Bronchial epithelial cell (primary cell): ENCODE data around the gene NOS1AP. TPM values are rescaled to one million over a fixed set of nuclear protein-coding genes. Genes with fewer than 3 reads are reported as not detected.

Source experiments
- DNase-seq: peaks from one replicate; pipeline ENCODE4 v3.0.0-alpha.2; 2010; ENCODE audit warnings: low read depth
- FAIRE-seq: peaks from 2 replicates; lab custom pipeline; 2011; peaks lifted over from hg19 to GRCh38; lab: Jason Lieb, UNC
- H3K27me3 ChIP-seq: 2 replicates; pipeline ENCODE4 v1.5.1; 2011; ENCODE audit warnings: low read length; ENCODE audit not compliant: control insufficient read depth, insufficient read depth
- H3K36me3 ChIP-seq: 2 replicates; pipeline ENCODE4 v1.5.1; 2011; ENCODE audit warnings: low read length; ENCODE audit not compliant: control insufficient read depth, insufficient read depth
- H3K4me3 ChIP-seq: 2 replicates; pipeline ENCODE4 v1.5.1; 2011; ENCODE audit warnings: mild to moderate bottlenecking, low read depth, low read length, control low read depth
- total RNA-seq: library from RNA; depleted of rRNA; stranded (reverse); fragments of >200 nt; gene quantifications from 2 replicates; pipeline ENCODE4 v1.2.1, GENCODE V29; 2014
- TF ChIP-seq, protein P1 (sequence below): IDR thresholded peaks from 2 replicates; pipeline ENCODE4 v1.5.1; 2011; ENCODE audit warnings: mild to moderate bottlenecking, moderate library complexity, low read length, control low read depth, inconsistent platforms; ENCODE audit not compliant: insufficient read depth, severe bottlenecking

The NOS1AP gene
- total RNA-seq, 1 donor from 2014 or later: 1.3 TPM

DNA sequence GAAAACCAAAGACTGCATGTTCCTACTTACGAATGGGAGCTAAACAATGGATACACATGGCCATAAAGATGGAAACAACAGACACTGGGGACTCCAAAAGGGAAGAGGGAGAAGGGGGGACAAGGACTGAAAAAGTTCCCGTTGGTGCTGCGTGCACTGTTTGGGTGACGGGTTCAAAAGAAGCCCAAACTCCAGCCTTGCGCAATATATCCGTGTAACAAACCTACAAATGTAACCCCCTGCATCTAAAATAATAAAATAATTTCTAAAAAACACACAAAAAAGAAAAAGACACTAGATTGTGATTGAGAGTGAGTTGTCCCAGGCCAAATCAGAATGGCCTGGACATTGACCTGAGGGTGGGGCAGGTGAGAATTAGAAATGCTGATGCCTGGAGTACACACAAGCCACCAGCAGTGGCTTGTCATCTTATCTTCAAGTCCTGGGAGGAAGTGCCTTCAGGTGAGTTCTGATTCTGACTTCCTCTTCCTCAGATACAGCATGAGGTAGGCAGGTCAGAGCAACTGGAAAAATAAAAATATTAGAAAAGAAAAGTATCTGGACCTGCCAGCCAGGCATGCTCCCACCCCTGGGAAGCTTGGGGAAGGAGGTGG is 252.4 kb downstream of the NOS1AP start:
- TF ChIP-seq, protein P1, sequence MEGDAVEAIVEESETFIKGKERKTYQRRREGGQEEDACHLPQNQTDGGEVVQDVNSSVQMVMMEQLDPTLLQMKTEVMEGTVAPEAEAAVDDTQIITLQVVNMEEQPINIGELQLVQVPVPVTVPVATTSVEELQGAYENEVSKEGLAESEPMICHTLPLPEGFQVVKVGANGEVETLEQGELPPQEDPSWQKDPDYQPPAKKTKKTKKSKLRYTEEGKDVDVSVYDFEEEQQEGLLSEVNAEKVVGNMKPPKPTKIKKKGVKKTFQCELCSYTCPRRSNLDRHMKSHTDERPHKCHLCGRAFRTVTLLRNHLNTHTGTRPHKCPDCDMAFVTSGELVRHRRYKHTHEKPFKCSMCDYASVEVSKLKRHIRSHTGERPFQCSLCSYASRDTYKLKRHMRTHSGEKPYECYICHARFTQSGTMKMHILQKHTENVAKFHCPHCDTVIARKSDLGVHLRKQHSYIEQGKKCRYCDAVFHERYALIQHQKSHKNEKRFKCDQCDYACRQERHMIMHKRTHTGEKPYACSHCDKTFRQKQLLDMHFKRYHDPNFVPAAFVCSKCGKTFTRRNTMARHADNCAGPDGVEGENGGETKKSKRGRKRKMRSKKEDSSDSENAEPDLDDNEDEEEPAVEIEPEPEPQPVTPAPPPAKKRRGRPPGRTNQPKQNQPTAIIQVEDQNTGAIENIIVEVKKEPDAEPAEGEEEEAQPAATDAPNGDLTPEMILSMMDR: no peak
- no peaks in the 10 kb centered on the region for H3K36me3 ChIP-seq
- DNase-seq (no peak), FAIRE-seq (no peak)
- H3K4me3 ChIP-seq: no peak overlapping the region
- no peaks in the 10 kb centered on the region for H3K27me3 ChIP-seq

DNA sequence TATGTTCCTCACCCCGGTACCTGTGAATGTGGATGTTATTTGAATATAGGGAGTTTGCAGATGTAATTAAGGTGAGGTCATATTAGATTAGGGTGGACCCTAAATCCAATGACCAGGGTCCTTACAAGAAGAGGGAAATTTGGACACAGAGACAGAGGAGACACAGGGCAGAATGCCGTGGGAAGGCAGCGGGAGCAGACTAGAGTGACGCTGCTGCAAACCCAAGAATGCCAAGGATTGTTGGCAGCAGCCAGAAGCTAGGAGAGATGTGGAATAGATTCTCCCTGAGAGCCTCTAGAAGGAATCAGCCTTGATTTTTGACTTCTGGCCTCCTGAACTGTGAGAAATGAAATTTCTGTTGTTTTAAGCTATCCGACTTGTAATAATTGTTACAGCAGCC is 253.5 kb downstream of the NOS1AP start:
- TF ChIP-seq, protein P1: no peak
- no peak for DNase-seq

DNA sequence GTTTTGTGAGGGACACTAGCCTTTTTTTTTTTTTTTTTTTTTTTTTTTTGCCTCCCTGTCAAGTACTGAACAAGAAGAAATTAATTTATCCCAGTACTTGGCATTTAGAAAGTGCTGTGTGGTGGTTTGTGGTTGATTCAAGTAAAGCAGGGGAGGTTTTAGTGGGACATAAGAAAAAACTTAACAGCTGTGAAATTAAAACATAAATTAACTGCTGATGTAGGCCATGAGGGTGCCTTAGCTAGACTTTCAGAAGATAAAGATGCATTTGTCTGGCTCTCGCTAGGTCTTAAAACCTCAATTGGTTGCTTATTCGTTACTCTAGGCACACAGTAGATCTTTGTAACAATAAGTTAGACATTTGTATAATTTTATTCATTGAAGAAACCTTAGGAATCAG is 254.9 kb downstream of the NOS1AP start:
- Histone ChIP-seq H3K36me3 (no peaks in the 10 kb centered on the region), H3K27me3 (no peaks in the 10 kb centered on the region), H3K4me3 (no peak overlapping the region)
- FAIRE-seq: no peak
- TF ChIP-seq, protein P1: no peak
- DNase-seq: no peak

More for the DNA sequence above, 253.5 kb downstream of the NOS1AP start:
- FAIRE-seq: no peak
- no peaks in the 10 kb centered on the region for H3K36me3 ChIP-seq
- no peaks in the 10 kb centered on the region for H3K27me3 ChIP-seq
- H3K4me3 ChIP-seq: no peak overlapping the region

DNA sequence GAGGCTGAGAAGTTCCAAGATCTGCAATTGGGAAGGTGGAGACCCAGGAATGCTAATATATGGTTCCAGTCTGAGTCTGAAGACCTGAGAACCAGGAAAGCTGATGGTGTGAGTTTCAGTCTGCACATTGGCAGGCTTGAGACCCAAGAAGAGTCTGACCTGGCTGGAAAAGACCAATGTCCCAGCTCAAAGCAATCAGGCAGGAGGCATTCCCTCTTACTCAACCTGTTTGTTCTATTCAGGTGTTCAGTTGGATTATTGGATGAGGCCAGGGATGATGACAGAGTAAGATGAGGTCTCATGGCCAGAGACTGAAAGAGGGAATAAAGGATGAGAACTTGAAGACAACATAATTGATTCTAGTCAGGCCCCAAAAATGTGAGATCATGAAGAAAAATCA is 257.1 kb downstream of the NOS1AP start:
- Histone ChIP-seq H3K36me3 (no peaks in the 10 kb centered on the region), H3K4me3 (no peak overlapping the region), H3K27me3 (no peaks in the 10 kb centered on the region)
- TF ChIP-seq, protein P1: no peak
- DNase-seq (no peak), FAIRE-seq (no peak)

DNA sequence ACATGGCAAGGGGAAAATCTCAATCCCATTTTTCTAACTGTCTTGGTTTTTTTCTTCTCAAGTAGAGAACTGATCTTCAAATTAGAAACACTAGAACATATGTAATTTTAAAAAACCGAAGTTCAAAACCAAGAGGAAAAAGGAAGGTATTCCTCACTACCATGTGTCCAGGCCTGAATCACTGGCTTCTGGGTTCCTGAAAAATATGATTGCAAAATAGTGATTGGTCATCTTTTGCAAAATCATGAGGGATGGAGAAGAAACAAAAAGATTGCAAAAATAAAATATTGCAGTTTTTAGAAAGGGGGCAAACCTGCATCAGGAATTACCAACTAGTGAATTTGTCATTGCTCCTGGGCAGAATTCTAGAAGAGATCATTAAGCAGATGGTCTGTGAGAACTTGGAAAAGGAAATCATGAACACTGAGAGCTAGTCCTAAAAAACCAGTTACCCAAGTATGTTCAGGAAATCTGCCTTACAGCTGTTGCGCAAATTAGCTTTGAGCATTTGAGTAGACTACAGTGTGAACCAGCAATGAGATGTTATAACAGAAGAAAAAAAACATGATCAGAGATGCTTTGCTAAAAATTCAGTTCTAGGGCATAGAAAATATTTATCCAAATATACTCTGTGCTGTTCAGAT is 257.8 kb downstream of the NOS1AP start:
- TF ChIP-seq, protein P1: no peak
- H3K4me3 ChIP-seq: no peak overlapping the region
- H3K36me3 ChIP-seq: no peaks in the 10 kb centered on the region
- DNase-seq: peak; percentile 61
- no peaks in the 10 kb centered on the region for H3K27me3 ChIP-seq
- FAIRE-seq: no peak

DNA sequence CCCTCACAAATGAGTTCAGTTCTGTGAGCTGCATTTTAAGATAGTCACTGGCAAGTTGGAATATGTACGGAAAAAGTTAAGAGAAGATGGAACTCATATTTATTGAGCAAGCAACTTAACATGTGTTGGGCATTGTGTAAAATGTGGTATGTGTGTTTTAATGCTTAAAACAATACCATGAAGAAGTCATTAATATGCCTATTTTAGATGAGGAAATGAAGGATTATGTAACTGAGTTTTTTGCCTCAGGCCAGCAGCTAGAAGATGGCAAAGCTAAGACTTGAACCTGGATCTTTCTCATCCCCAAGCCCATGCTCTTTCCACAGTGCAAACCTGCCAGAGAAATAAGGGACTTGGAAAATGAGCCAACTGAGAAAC is 258.3 kb downstream of the NOS1AP start:
- DNase-seq: no peak
- H3K4me3 ChIP-seq: no peak overlapping the region
- H3K36me3 ChIP-seq: no peaks in the 10 kb centered on the region
- no peaks in the 10 kb centered on the region for H3K27me3 ChIP-seq
- TF ChIP-seq, protein P1: no peak
- no peak for FAIRE-seq
